DLD1 (cell line): Measurements from ENCODE around the gene PATJ.

Source experiments
- in situ Hi-C: cut with HindIII; loops from 2 replicates; pipeline ENCODE4 v1.10.0; 2017; ENCODE audit warnings: low sequenced_read_pairs

The PATJ gene

DNA sequence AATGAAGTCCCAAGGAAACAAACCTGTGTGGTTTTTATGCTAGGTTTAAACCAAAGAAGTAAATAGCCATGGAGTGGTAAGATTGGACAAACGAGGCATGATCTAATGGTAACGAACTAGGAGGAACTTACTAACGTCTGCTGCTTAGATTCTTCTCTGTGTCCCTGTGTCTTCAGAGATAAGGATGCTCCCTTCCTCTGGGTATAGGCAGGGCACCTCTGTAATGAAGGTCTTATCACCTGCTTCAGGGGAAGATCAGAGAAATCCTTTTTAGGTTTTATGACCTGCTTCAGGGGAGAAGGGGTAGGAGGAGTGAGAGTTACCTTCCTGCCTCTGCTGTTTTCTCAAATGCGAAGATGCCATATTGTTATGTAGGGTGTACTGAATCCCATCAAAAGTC, 237.4 kb downstream of the PATJ start:
- in situ Hi-C loops, result no loop called here

DNA sequence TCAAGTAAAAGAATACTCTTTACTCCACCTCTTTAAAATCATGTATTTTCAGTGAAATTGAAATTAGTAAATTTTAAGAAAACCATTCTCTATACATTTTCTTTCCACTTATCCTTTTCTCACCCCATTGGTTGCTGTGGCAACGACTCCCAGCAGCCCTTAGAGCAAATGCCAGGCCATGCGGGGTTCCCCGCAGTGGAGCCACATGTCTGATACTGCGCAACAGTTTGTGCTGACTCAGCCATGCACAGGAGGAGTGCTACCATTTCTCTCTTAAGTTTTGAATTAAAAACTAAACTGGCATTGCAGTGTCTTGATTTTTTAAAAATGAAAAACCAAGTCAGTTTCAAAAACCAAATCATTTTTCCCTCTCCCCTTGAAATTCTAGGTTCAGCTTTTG, 238.3 kb downstream of the PATJ start:
- in situ Hi-C loops, result no loop called here

DNA sequence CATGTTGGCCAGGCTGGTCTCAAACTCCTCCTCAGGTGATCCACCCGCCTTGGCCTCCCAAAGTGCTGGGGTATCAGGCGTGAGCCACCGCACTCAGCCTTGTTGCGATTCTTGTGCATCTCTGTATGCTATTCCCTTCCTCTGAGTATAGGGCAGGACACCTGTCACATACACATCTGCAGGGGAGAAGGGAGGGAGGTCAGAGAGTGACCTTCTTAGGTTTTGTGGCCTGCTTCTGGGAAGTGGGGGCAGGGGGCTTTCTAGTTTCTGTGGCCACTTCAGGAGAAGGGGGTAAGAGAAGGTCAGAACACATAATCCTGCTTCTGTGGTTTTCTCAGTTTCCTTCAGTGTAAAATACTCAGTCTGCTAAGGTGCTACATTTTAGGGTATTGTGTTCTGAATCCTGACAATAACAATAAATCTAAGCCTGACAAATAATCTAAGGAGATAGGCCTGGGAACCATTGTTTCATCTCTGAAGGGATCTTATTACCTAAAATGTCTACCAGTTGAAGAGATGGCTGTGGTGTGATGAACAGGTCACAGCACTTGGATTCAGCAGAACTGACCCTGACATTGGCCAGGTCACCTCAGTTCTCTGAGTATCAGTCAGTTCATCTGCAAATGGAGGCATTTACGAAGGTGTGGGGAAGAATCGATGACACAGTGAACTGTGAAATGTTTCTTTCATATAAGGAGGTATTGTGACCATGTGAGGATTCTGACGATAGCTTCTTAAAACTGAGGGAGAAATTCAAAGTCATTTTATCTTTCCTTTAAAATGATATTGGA, 239.8 kb downstream of the PATJ start:
- in situ Hi-C loops, result no loop called here

DNA sequence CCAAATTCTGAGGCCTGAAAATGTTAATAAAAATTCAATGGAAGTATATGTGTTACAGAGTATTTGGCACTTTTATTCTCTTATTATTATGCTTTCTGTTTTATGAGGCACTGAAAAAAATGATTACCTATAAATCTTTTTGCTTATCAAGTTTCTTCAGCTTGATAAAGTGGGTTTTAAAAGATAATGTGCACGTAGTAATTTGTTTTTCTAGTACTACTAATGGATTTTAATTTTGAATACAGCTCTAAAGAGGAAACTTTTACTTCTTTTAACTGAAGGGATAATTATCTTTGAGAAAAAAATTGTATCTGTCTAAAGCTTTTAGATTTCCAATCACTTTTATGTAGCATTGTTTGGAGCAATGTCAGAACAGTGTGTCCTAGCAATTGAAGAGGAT, 241.0 kb downstream of the PATJ start:
- in situ Hi-C loops, result no loop called here

DNA sequence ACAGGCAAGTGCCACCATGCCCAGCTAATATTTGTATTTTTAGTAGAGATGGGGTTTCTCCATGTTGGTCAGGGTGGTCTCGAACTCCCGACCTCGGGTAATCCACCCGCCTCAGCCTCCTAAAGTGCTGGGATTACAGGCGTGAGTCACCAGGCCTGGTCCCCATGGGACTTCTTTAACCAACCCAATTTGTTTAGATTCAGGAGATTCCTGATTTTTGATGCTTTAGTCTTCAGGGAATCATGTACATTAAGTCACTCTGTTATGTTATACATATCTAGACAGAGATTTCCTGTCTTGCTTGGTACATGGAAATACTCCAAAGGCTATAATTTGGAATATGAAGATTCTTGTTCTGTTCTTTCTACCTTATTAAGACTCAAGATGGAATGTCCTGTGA, 250.0 kb downstream of the PATJ start:
- in situ Hi-C loops, result no loop called here

DNA sequence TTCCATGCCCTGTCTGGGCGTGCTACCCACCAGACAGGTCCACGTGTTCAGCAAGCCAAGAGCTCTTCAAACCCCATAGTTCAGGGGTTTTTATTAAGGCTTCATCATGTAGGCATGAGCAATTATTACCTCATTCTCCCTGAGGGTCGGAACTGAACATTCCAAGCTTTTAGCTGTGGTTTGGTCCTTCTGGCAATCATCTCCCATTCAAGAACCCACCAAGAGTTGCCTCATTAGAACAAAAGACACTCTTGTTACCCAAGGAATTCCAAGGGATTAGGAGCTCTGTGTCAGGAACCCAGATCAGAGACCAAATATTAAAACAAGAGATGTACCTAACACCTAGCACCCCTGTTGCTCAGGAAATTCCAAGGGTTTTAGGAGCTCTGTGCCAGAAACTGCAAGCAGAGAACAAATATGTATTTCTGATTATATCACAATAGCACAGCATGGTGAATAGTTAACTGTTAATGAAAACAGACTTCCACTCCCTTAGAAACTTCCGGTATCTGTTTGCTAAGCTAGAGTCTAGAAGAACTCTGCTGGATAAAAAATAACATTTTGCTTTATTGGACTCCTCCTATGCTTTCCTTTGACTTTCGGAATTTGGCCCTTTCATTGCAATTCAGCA, 251.2 kb downstream of the PATJ start:
- in situ Hi-C loops, result no loop called here

DNA sequence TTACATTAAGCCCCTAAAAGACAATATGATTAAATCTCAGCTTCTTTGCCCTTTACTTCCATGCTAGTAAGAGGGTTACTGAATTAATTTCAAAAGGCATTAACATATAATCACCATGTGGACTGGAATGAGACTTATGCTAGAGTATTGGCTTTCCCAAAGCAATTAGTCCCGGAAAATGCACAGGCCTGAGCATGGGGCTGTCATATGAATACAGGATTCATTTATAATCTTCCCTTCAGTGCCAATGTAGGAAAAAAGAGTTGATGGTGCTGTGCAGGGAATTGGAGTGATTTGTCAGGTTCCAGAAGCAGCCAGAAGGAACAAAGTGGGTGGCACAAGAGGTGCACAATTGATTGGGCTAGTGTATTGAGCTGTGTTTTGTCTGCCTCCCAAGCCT, 253.4 kb downstream of the PATJ start:
- in situ Hi-C loops, result no loop called here

DNA sequence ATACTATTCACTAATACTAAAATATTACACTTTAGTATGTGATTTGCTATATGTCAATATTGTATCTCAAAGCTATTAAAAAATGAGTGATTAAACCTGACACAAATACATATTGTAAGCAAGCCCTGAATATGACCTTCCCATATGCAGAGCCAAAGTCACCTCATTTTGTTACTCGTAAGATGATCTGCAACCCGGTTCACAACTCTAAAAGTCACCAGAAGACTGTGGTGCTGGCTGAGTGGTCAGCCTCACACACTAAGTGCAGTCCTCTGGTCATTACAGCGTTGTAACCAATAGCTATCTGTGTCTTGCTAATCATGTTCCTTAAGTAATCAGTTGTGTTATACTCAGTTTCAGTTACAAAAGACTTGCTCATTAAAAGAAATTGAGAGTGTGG, 254.8 kb downstream of the PATJ start:
- in situ Hi-C loops, result no loop called here

DNA sequence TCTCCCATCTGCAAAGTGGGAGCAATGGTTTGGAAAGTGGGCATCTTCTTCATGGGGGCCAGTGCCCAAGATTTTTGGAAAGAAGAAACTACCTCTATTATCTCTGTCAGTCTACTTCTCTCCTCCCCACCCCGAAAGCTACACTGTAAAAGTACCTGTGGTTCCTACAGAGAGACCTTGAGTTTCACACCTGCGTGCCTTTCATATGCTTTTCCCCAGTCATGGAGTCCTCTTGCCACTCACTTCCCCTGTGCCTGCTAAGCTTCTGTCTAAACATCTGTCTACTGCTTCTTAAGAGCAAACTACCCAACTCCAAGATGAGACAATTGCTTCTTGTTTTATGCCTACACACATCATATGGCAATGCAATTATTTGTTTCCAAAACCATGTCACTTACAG, 261.5 kb downstream of the PATJ start:
- in situ Hi-C loops, result no loop called here

DNA sequence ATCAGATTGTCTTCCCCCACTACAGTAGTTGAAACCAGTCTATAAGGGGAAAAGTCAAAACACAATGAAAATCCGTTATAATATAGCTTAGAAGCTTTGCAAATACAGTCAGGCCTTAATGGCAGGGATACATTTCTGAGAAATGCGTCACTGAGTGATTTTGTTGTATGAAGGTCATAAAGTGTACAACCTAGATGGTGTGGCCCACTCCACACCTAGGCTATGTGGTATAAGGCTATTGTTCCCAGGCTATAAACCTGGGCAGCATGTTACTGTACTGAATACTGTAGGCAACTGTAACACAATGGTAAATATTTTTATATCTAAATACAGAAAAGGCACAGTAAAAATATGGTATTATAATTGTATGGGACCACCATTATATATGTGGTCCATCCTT, 264.4 kb downstream of the PATJ start:
- in situ Hi-C loops, result no loop called here

DNA sequence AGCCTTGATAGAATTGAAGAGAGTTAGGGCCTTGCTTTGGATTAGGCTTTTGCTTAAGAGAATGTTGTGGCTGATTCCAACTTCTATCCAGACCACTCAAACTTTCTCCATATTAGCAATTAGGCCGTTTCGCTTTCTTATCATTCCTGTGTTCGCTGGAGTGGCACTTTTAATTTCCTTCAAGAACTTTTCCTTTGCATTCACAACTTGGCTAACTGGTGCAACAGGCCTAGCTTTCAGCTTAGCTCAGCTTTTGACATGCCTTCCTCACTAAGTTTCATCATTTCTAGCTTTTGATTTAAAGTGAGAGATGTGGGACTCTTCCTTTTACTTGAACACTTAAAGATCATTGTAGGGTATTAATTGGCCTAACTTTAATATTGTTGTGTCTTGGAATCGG, 268.7 kb downstream of the PATJ start:
- in situ Hi-C loops, result no loop called here

DNA sequence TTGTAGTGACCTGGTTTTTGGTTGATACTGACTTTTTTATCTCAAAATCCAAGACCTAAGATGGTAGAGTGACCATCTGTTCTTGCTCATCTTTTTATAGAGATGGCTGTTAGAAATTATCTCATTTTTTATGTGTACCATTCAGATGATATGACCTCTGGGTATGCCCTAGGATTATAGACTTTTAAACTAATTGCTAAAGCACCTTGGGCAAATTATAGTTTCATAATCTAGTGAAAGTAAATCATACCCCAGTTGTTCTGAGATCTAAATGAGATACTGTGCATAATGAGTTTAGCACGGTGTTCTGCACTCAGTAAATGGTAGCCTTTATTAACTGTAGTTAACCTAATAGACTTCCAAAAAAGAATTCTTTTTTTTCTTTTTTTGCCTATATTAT, 269.8 kb downstream of the PATJ start:
- in situ Hi-C loops, result no loop called here

DNA sequence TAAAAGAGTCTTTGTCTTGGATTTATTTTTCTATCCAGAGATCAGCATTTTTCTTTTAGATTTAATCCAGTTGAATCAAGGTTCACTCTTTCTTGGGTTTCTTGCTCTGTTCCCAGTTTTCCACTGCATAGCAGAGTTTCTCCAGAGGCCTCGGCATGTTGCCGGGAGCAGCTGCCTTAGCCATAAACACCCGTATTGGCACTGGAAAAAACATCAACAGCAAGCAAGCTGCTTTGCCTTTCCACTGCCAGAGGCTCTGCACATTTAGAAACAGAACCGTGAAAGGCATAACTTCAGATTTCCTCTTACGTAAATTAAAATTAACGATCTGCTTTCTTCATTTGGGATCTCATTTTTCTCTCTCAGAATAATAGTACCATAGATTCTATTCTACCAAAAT, 270.6 kb downstream of the PATJ start:
- in situ Hi-C loops, result no loop called here

DNA sequence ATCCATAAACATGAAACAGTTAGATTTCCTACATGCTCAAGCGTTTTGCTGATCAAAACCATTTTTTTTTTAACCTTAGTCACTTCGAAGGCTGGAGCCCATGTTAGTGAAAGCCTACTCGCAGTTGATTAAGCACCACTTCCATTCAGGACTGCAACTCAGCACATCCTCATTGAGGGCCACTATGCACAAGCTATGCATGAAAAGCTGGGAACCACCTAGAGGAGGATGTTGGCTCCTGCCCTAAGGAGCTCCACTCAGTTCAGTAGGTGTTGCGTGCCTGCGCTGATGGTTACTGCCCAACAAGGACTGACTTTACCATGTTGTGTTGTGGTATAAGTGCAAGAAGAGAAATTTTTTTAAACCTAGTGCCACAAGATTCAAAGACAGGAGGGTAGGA, 271.0 kb downstream of the PATJ start:
- in situ Hi-C loops, result no loop called here

DNA sequence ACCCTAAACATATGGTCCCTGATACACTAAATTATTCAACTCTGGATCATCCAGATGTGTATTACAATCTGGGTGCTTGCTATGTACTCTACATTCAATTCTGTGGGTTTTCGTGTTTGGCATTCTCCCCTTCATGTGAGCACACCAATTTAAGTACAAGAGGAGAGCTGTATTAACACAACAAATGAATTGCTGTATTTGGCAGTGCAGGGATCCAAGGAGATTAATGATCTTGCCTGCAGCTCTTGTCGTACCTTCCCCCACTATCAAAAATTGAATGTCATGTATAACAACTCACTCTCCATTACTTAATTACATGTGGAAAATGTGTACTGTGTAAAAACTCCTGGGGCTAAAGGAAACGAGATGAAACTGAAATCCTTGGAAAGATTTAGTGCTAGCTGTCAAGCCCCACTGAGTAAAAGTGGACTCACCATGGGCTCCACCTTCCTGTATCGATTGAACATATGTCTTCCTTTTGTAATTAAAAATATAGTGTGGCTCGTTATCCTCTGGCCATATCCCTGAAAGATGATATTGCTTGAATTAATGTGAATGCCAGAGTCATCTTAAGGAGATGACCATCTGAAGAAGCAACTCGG, 280.2 kb downstream of the PATJ start:
- in situ Hi-C loops, result no loop called here

DNA sequence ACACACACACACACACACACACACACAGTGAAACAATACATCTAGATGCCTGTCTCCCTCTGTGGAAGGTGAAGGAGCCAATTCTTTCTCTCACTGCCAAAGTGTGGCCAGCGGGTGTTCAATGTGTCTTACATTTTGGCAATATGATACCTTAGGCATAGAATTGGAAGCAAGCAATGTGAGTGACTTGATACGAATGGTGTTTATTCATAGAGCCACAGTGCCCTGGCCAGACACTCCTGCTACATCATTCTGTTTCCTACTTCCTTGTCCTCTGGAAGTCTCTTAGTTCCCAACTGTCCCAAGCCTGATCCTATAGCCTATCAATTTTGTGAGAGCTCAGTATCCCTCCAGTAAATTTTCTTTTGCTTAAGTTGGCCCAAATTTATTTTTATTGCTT, 282.4 kb downstream of the PATJ start:
- in situ Hi-C loops, result no loop called here

DNA sequence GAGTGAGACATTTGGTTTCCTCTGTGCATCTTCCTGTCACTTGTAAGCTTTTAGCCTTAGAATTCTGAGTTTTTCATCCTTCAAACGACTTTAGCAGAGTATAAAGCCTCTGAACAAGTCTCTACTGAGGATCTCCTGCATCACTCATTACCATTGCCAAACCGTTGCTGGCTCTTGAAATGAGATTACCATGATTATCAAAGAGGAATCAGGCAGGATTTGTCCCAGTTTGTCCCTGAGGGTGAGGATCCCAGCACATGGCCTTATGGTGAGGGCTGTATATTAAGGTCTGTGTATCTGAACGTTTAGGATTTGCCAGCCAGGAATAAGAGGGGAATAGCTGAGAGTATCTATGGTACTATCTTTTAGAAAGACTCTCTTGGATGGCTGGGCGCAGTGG, 282.9 kb downstream of the PATJ start:
- in situ Hi-C loops, result no loop called here

DNA sequence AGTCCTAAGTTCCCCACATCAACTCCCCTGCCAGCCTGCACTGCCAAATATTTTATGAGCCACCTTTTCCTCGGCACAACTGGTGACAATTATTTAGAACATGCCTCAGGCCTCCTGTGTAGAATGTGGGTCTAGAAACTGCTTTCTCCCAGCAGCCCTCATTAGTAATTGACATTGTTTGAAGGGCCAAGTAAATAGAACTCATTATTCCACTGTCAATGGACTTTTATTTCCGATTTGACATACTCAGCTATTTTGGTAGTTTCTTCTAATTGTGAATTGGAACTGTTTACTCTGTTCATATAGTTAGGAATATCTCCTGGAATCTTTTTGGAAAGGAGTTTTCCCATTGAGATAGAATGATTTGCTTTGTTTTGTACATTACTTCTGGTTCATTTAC, 283.6 kb downstream of the PATJ start:
- in situ Hi-C loops, result no loop called here

DNA sequence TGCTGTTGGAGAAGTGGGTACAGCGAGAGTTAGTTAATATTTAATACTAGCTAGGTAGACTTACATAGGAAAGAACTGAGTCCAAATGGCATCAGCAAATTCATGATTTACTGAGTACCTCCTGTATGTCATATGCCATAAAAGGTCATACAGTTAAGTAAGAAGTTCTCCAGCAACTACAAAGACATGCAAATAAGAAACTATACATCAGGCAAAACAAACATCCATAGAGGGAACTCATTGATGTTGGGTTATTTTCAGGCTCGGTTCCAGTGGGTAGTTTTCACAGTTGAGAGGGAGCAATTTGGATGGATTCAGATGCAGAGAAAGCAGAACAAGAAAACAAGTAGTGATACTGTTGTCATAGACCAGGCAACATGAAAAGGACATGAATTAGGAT, 287.4 kb downstream of the PATJ start:
- in situ Hi-C loops, result no loop called here

DNA sequence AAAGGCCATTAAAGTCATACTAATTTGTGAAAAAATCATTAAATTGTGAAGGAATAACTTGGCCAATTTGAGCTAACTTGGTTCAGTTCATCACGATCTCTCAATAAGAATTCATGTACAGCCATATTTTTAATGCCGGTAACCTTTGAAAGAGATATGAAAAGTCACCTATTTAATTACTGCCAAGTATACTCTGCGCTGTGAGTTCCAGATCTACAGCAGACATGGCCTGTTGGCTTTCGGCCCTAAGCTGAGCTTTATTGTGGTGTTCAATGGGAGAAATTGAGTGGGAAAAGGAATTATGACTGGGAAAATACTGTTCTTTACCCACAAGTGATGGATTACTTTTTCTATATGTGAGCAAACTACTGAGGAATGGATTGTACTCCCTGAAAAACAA, 292.5 kb downstream of the PATJ start:
- in situ Hi-C loops, result no loop called here

DNA sequence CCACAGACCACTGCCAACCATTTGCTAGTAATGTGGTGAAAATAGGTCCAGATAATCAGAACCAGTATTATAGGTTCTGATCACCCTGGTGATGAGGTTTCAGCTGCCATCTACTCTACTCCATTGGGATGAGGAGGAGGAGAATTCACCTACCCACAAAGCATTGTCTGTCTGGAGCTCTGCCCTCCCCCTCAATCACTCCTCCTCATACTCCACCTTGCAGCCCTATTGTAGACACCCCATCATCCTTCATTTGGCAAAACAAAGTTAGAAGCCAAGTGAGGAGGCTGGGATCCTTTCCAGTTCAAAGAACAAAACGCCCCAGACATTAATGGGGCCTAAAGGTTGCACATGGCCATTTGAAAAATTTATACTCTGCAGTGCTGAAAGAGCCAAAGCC, 295.0 kb downstream of the PATJ start:
- in situ Hi-C loops, result no loop called here

DNA sequence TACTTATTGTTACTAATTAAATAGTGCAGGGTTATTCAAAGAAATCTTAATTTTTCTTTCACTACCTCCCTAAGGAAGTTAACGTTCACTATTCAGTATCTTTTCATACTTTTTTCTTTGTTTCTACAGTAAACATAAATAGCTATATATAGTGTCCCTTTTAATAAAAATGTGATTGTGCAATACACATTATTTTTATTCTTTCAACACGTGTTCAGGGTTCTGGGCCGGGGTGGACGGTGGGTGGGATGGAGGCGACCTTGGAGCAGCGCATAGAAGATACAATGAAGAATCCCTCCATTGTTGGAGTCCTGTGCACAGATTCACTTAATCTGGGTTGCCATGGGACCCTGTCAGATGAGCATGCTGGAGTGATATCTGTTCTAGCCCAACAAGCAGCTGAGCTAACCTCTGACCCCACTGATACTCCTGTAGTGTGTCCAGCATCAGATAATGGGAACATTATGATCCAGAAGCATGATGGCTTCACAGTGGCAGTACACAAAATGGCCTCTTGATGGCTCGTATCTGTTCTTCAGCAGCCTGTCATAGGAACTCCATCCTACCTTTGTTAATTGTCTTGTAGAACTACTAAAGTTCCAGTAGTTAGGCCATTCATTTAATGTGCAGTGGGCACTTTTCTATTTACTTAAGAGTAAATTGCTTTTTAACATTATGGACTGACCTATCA, 296.5 kb downstream of the PATJ start:
- in situ Hi-C loops, result no loop called here
